Caco-2 (cell line): ENCODE data around the gene MRTFA. TPM values are rescaled to one million over a fixed set of nuclear protein-coding genes. Genes with fewer than 3 reads are reported as not detected.

ENCODE experiments used
- BruUV-seq: library from RNA; stranded (reverse); fragments of 400-500 nt; replicated peaks from 2 replicates; lab custom pipeline; 2021; lab: Mats Ljungman, UMichigan
- CTCF ChIA-PET: fragments of 300-600 bp; sonication (Branson Sonifier 250); formaldehyde crosslinking; loops from one replicate; lab custom pipeline; 2022; ENCODE audit warnings: antibody characterized with exemption; lab: Charles Lee
- POLR2A ChIA-PET: fragments of 300-600 bp; sonication (Branson Sonifier 250); formaldehyde crosslinking; loops from one replicate; lab custom pipeline; 2022; ENCODE audit warnings: antibody characterized with exemption; lab: Charles Lee
- DNase-seq, 2 experiments: peaks; one replicate each; pipeline versions ENCODE4 v3.0.0 to v3.0.0-alpha.2; 2020 to 2022
- H3K27me3 ChIP-seq: replicated peaks from 2 replicates; pipeline ENCODE4 v1.6.0; 2011; ENCODE audit warnings: low read length; ENCODE audit not compliant: control insufficient read depth, insufficient read depth
- H3K36me3 ChIP-seq: 2 replicates; pipeline ENCODE4 v1.5.1; 2011; ENCODE audit warnings: low read length; ENCODE audit not compliant: control insufficient read depth, insufficient read depth
- H3K4me1 ChIP-seq: fragments of 250-450 bp; sonication (Bioruptor Pico); 2 replicates; pipeline ENCODE4 v1.5.1; 2020; ENCODE audit warnings: mild to moderate bottlenecking
- H3K4me3 ChIP-seq: 2 replicates; pipeline ENCODE4 v1.5.1; 2011; ENCODE audit warnings: low read depth, mild to moderate bottlenecking, control low read depth, low read length
- H3K9me3 ChIP-seq: fragments of 250-450 bp; sonication (Bioruptor Pico); 2 replicates; pipeline ENCODE4 v1.5.1; 2020; ENCODE audit warnings: mild to moderate bottlenecking, moderate library complexity
- H3K27ac Mint-ChIP-seq: one replicate; pipeline ENCODE4 v1.8.0; 2022; ENCODE audit warnings: mixed read lengths; ENCODE audit not compliant: unreplicated experiment
- H3K27me3 Mint-ChIP-seq: one replicate; pipeline ENCODE4 v1.8.0; 2022; ENCODE audit warnings: mixed read lengths; ENCODE audit not compliant: insufficient read depth, unreplicated experiment
- H3K36me3 Mint-ChIP-seq: one replicate; pipeline ENCODE4 v1.8.0; 2022; ENCODE audit warnings: mild to moderate bottlenecking, mixed read lengths; ENCODE audit not compliant: insufficient read depth, unreplicated experiment
- H3K4me1 Mint-ChIP-seq: one replicate; pipeline ENCODE4 v1.8.0; 2022; ENCODE audit warnings: low read depth, mixed read lengths; ENCODE audit not compliant: unreplicated experiment
- H3K4me3 Mint-ChIP-seq: one replicate; pipeline ENCODE4 v1.8.0; 2022; ENCODE audit warnings: mild to moderate bottlenecking, moderate library complexity, mixed read lengths; ENCODE audit not compliant: unreplicated experiment
- H3K9me3 Mint-ChIP-seq: one replicate; pipeline ENCODE4 v1.8.0; 2022; ENCODE audit warnings: mixed read lengths; ENCODE audit not compliant: unreplicated experiment
- intact Hi-C: fragments of 100-400 bp; cut with micrococcal nuclease; formaldehyde crosslinking; loops from one replicate; pipeline ENCODE4 v1.10.0; 2022; ENCODE audit not compliant: unreplicated experiment
- total RNA-seq: library from RNA; stranded (reverse); gene quantifications from 2 replicates; pipeline ENCODE4 v1.2.3, GENCODE V29; 2022
- TF ChIP-seq, protein P1 (sequence below), 2 experiments: fragments of 200-600 bp in 1 of 2; IDR thresholded peaks; 1 replicate in 1 of 2; 2 replicates in 1 of 2; pipeline versions ENCODE4 v1.5.1 to v1.8.0; 2011 to 2022; ENCODE audit warnings: antibody characterized with exemption in 1 of 2, control low read depth in 1 of 2, inconsistent platforms in 1 of 2, low read depth in 1 of 2, low read length in 1 of 2, mild to moderate bottlenecking in 1 of 2, moderate library complexity in 1 of 2; ENCODE audit not compliant: insufficient read depth in 1 of 2, severe bottlenecking in 1 of 2, unreplicated experiment in 1 of 2

Gene MRTFA
- total RNA-seq, 1 experiment from 2014 or later: 38.7 TPM

- TF ChIP-seq, protein P1, sequence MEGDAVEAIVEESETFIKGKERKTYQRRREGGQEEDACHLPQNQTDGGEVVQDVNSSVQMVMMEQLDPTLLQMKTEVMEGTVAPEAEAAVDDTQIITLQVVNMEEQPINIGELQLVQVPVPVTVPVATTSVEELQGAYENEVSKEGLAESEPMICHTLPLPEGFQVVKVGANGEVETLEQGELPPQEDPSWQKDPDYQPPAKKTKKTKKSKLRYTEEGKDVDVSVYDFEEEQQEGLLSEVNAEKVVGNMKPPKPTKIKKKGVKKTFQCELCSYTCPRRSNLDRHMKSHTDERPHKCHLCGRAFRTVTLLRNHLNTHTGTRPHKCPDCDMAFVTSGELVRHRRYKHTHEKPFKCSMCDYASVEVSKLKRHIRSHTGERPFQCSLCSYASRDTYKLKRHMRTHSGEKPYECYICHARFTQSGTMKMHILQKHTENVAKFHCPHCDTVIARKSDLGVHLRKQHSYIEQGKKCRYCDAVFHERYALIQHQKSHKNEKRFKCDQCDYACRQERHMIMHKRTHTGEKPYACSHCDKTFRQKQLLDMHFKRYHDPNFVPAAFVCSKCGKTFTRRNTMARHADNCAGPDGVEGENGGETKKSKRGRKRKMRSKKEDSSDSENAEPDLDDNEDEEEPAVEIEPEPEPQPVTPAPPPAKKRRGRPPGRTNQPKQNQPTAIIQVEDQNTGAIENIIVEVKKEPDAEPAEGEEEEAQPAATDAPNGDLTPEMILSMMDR (IDR thresholded peaks at IDR 0.05; ENCODE audit: insufficient read depth in 1 of 2, low read depth in 1 of 2, low read length in 1 of 2, severe bottlenecking in 1 of 2, unreplicated experiment in 1 of 2): no peak
- Histone ChIP-seq H3K4me1 (peaks cover 11% of the 10 kb centered on the region; the same call in 1 of the 2 replicates), H3K27me3 (no peaks in the 10 kb centered on the region), H3K9me3 (no peaks in the 10 kb centered on the region), H3K4me3 (no peak overlapping the region), H3K36me3 (no peaks in the 10 kb centered on the region)
- H3K4me3 Mint-ChIP-seq: no peak overlapping the region
- ChIA-PET POLR2A (no interaction called here), CTCF (interaction anchor here (2.3 kb wide), 1 partner anchor 48 kb away, joined by 8 read pairs; no protein-coding TSS in a partner anchor)
- BruUV-seq: no TSS peak
- peaks cover 19% of the 10 kb centered on the region for H3K4me1 Mint-ChIP-seq
- peaks cover 19% of the 10 kb centered on the region for H3K36me3 Mint-ChIP-seq
- H3K27me3 Mint-ChIP-seq: no peaks in the 10 kb centered on the region
- intact Hi-C loops: no loop called here
- H3K27ac Mint-ChIP-seq: no peak overlapping the region
- DNase-seq: no peak
- H3K9me3 Mint-ChIP-seq: no peaks in the 10 kb centered on the region
These were observed 151.4 kb downstream of the MRTFA start for GRCh38 chr22:40484906-40485669.

DNA sequence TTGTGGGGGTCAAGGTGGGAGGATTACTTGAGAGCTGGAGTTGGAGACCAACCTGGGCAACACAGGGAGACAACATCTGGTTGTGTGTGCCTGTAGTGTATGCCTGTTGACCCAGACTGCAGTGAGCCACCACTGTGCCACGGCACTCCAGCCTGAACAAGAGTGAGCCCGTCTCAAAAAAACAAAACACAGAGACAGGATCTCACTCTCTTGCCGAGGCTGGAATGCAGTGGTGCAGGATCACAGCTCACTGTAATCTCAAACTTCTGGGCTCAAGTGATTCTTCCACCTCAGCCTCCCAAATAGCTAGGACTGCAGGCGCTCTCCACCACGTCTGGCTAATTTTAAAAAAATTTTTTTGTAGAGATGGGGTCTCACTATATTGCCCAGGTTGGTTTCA lies 153.6 kb downstream of the MRTFA start:
- H3K4me3 Mint-ChIP-seq: no peak overlapping the region
- H3K4me3 ChIP-seq: no peak overlapping the region
- H3K9me3 Mint-ChIP-seq: no peaks in the 10 kb centered on the region
- intact Hi-C loops: no loop called here
- peaks cover 19% of the 10 kb centered on the region for H3K36me3 Mint-ChIP-seq
- TF ChIP-seq, protein P1 (IDR thresholded peaks at IDR 0.05; ENCODE audit: insufficient read depth in 1 of 2, low read depth in 1 of 2, low read length in 1 of 2, severe bottlenecking in 1 of 2, unreplicated experiment in 1 of 2): no peak
- peaks cover 24% of the 10 kb centered on the region for H3K4me1 Mint-ChIP-seq
- H3K27me3 Mint-ChIP-seq: no peaks in the 10 kb centered on the region
- H3K9me3 ChIP-seq: no peaks in the 10 kb centered on the region
- no peak for DNase-seq
- H3K27ac Mint-ChIP-seq: no peak overlapping the region
- no peaks in the 10 kb centered on the region for H3K36me3 ChIP-seq
- no TSS peak for BruUV-seq
- H3K27me3 ChIP-seq: no peaks in the 10 kb centered on the region
- H3K4me1 ChIP-seq: peaks cover 18% of the 10 kb centered on the region
- POLR2A ChIA-PET: no interaction called here
- CTCF ChIA-PET: no interaction called here

- Histone ChIP-seq H3K36me3 (no peaks in the 10 kb centered on the region), H3K9me3 (no peaks in the 10 kb centered on the region), H3K4me1 (peaks cover 21% of the 10 kb centered on the region), H3K4me3 (no peak overlapping the region), H3K27me3 (no peaks in the 10 kb centered on the region)
- intact Hi-C loops: no loop called here
- BruUV-seq: no TSS peak
- CTCF ChIA-PET: interaction anchor here (0.6 to 1.1 kb wide), 2 partner anchors 45 to 152 kb away, joined by 3 to 4 read pairs; no protein-coding TSS in a partner anchor
- peak overlapping the region; percentile 48 for H3K27ac Mint-ChIP-seq
- H3K27me3 Mint-ChIP-seq: no peaks in the 10 kb centered on the region
- TF ChIP-seq, protein P1 (IDR thresholded peaks at IDR 0.05; ENCODE audit: insufficient read depth in 1 of 2, low read depth in 1 of 2, low read length in 1 of 2, severe bottlenecking in 1 of 2, unreplicated experiment in 1 of 2): no peak
- POLR2A ChIA-PET: no interaction called here
- peaks cover 26% of the 10 kb centered on the region for H3K4me1 Mint-ChIP-seq
- peak overlapping the region; percentile 19 for H3K4me3 Mint-ChIP-seq
- DNase-seq: no peak
- H3K9me3 Mint-ChIP-seq: no peaks in the 10 kb centered on the region
- peaks cover 19% of the 10 kb centered on the region for H3K36me3 Mint-ChIP-seq
These were observed 154.1 kb downstream of the MRTFA start for GRCh38 chr22:40482391-40482790.
